Activated CD8-positive, alpha-beta memory T cell treated with anti-CD3 and anti-CD28 coated beads, Interleukin-2, amount 50 U/mL, for 24 hours (primary cell): ENCODE measurements around the gene GRID2IP.

Source experiments
- DNase-seq: peaks from one replicate; pipeline ENCODE4 v3.0.0-alpha.2; 2020; ENCODE audit errors: extremely low read depth

GRID2IP gene

GRCh38 chr7:6562106-6562505, 10.8 kb upstream of the GRID2IP start:
- DNase-seq = no peak

DNA sequence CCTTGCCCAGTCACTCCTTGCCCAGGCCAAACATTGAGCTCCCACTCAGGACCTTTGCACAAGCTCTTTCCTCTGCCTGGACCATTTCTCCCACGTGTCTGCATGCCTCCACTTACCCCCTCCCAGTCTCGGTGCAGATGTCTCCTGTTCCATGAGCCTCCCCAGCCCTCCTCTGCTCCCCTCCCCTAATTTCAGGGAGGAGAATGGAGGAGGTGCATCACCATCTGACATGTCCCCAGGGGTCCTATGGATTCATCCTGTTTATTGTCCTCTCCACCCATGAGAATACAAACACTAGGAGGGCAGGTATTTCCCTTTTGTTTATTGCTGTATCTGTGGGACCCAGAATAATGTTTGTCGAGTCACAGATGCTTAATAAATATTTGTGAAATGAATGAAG, 8.6 kb upstream of the GRID2IP start:
- DNase-seq = no peak

DNA sequence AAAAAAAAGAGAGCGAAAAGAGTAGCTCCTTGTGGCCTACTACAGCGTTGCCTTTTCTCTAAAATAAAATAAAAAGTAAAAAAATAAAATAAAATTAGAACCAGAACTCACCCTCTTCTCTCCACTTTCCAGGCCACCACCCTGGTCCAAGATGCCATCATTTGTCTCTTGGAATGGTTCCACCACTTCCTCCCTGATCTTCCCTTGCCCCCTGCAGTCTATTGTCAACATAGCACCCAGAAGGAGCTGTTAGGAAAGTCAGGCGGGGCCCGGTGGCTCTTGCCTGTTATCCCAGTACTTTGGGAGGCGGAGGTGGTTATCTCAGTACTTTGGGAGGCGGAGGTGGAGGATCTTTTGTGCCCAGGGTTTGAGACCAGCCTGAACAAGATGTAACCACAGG, 7.6 kb upstream of the GRID2IP start:
- DNase-seq = no peak

DNA sequence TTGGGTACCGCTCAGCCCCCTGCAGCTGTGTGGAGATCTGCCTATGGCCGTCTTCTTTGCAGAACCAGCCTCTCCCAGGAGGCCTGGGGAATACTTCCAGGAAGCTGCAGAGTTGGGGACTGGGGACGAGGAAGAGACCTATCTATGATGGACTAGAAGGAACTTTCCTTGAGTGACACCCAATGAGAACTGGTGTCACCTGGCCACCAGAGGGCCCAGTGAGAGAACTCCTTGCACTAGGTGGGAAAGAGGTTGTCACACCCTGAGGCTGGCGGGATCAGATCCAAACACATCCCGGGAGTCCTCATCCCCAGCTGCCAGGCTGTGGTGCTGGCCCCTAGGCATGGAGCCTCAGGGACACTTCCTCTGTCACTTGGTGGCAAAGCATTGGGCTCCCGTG, 4.9 kb upstream of the GRID2IP start:
- DNase-seq = no peak

DNA sequence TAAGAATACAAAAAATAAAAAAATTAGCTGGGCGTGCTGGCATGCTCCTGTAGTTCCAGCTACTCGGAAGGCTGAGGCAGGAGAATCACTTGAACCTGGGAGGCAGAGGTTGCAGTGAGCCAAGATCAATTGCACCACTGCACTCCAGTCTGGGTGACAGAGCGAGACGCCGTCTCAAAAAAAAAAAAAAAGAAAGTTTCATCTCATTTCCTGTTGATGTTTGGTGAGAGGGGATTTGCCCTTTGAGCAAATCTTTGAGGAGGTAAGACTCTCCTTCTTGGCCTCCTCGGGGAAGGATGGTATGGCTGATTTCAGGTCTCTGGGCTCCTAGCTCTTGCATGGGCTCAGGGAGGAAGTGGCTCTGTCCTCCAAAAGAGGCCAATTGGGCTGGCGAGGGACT, 3.6 kb upstream of the GRID2IP start:
- no peak for DNase-seq

DNA sequence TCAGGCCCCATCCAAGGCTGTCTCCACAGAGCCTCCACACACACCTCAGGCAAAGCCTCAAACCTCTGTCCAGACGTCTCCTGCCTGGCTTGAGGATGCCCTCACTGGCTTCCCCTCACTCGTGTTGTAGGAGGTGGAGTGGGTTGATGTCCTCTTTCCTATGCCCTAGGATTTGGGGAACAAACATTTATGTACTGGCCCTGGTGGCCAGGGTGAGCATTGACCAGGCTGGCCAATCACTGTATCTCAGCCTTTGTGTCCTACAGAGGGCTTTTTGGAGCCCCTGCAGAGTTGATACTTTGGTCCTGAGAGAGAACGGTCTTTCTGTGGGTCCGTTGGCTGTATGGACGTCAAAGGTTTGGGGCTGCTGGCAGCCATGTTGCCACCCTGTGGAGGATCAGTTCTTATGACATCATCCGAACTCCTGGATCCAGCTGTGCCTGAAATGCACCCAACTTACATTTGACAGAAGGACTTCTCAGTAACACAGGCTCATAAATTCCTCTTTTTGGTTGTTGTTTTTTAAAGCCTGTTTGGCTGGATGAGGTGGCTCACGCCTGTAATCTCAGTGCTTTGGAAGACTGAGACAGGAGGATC, 2.3 kb upstream of the GRID2IP start:
- DNase-seq = no peak

DNA sequence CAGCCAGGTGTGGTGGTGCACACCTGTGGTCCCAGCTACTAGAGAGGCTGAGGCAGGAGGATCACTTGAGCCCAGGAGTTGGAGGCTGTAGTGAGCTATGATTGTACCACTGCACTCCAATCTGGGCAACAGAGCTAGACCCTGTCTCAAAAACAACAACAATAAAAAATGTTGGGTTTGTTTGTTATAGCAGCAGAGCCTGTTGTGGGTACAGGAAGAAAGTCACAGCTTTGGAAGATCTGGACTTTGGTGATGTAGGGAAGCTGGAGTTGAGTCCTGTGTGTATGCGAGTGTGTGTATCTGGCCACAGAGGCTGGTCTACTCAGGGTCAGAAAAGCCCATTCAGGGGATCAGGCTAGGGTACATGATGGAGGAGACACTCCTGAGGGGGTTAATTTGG, 3.9 kb downstream of the GRID2IP start:
- DNase-seq = no peak

DNA sequence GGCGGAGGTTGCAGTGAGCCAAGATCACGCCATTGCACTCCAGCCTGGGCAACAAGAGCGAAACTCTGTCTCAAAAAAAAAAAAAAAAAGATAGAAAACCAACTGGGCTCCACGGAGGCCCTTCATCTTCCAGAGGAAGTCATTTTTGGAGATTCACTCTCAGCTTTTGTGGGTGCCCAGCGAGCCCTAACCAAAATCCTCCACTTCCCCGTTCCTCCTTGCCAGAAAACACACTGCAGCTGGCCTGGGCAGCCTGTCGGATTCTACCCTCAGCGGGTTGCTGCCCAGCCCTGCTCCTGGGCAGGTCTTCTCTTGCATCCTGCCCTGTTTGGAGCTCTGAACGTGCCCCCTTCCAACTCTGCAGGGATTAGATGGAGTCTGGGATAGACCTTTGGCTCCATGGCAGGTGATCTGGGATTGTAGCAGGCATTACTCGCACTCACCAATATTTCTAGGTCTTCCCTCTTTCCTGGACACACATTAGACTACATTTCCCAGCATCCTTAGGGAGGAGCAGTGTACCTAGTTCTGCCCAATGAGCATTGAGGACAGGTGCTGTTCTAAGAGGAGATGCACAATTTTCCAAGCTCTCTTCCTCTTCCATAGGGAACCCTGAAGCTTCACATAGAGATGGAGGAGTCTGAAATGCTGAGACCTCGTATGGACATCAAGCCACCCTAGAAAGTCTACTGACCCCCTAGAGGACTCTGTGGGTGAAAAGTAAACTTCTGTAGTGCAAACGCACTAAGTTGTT, 4.6 kb downstream of the GRID2IP start:
- DNase-seq = no peak

- DNase-seq = no peak
These were observed 5.7 kb downstream of the GRID2IP start for GRCh38 chr7:6545398-6546126.

GRCh38 chr7:6542368-6542767, 8.9 kb downstream of the GRID2IP start:
- no peak for DNase-seq

DNA sequence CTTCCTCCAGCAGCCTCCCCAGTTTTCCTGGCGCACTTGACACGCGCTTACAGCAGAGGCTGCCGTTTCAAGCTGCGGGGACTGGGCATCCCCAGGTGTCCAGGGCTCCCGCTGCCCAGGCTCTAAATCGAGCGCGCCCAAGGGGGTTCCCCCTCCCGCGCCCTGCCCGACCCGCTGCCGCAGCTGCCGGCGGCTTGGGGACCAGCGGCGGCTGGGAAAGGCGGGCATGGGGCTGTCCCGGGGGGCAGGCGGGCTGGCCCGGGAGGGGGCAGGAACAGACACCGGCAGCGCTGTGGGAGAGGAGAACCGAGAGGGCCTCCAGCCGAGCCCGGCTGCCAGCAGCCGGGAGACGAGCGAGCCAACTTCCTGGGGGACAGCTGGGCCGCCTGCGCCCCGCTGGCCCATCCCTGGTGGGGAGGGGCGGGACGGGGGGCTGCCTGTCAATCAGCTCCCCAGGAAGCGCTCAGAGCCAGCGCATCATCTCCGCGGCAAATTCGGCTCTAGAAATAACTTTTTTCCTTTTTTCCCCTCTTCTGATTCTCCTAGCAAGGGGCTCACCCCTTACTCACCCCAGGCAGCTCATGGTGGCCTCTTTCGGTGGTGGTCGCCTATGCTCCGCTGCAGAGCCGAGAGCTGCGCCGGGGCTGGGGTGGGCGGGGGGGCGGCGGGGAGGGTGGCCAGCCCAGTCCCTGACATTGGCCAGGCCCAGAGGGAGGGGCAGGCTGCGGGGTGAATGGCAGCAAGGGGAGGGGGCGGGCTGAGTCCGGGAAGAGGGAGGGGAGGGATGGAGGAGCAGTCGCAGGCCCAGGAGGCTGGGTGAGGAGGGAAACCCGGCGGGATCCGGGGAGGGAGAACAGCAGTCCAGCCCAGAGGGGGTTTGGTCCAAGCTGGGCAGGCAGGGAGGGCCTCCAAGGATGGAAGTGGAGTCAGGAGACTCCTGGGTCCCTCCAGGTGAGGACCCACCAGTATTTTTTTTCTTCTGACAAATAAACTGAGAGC, 14.7 kb downstream of the GRID2IP start:
- no peak for DNase-seq

GRCh38 chr7:6533893-6534495, 17.3 kb downstream of the GRID2IP start:
- DNase-seq = no peak

GRCh38 chr7:6532516-6532915, 18.7 kb downstream of the GRID2IP start:
- DNase-seq = no peak

- DNase-seq = no peak
These were observed 19.6 kb downstream of the GRID2IP start for GRCh38 chr7:6531492-6532279.

DNA sequence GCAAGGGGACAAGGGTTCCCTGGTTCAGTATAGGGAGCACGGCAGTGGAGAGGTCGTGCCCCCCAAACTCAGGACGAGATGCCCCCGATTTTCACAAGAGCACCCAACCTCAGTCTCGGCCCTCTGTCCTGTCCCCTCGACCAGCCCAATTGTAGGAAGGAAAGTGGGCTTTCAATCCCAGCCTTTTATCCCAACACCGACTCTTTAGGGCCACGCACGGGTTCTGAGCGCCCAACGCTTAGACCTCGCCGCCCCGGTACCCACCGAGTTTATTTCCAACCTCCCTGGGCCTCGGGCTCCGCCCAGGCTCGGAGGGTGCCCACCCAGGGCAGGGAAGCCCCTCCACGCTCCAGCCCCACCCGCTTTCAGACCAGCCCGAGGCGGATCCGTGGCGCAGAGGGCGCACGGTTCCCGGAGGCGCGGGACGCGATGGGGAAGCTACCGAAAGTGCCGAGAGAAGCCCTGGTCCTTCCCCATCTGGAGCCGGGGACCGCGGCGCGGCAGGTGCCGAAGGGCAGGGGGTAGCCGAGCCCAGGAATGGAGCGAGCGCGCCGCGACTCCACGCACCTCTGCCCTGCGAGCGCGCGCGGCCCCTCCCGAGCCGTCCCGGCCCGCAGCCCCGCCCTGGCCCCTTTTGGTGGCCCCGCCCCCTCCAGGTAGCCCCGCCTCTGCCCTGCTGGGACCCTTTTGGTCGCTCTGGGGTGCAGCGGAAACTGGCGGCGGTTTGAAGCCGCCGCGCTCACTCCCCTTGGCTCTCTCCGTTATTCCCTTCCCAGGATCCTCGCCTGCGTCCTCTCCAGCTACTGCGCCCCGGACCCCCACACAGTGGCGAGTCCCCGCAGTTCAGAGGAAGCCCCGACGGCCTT, 20.4 kb downstream of the GRID2IP start:
- DNase-seq = peak; percentile 27

GRCh38 chr7:6529643-6530042, 21.6 kb downstream of the GRID2IP start:
- DNase-seq = no peak

DNA sequence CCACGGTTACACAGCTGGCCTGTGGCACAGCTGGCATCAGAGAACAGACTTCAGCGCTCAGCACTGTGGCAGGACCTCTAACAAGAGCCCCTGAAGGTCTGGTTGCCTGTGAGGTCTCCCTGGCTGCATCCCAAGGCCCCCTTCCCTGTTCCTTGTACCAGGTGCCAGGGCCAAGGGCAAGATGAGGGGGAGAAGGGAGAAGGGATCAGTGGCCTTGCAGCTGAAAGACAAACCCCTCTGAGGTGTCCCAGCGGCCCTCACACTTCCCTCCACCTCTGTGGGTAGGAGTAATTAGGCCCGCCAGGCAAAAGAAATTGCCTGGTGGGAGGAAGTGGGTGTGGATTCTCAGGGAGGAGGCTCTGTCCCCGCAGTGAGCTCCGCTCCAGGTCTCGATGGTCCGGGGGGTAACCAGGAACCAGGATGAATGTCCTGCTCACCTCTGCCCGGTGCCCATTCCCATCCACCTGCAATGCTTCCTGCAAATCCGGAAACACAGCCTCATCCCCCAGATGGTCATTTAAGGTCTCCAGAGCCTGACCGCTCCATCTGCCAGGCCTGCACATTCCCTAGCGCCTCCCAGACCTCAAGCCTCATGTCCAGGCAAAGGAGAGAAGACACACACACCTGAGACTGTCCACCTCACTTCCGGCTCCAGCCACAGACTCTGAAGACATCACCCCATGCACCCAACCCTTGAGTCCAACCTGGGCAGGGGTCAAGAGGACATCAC, 22.7 kb downstream of the GRID2IP start:
- no peak for DNase-seq

- DNase-seq = no peak
These were observed 24.3 kb downstream of the GRID2IP start for GRCh38 chr7:6526997-6527378.
